Endothelial cell of umbilical vein (primary cell): ENCODE measurements around the gene BCAP31. TPM values are rescaled to one million over a fixed set of nuclear protein-coding genes. Genes with fewer than 3 reads are reported as not detected.

ENCODE experiments used
- BruUV-seq: library from RNA; stranded (reverse); fragments of 400-500 nt; replicated peaks from 2 replicates; lab custom pipeline; 2021; lab: Mats Ljungman, UMichigan
- CTCF ChIA-PET: fragments of 300-600, 350-600 bp; sonication (Branson Sonifier 250); formaldehyde crosslinking; loops from one replicate; lab custom pipeline; 2021; ENCODE audit warnings: antibody characterized with exemption, inconsistent platforms; lab: Charles Lee
- POLR2A ChIA-PET: fragments of 300-600, 350-600 bp; sonication (Branson Sonifier 250); formaldehyde crosslinking; loops from one replicate; lab custom pipeline; 2021; ENCODE audit warnings: antibody characterized with exemption, inconsistent platforms; lab: Charles Lee
- DNase-seq: peaks from one replicate; pipeline ENCODE4 v3.0.0-alpha.2; 2011; ENCODE audit warnings: low read depth, low spot score
- FAIRE-seq: peaks from 2 replicates; lab custom pipeline; 2011; peaks lifted over from hg19 to GRCh38; lab: Jason Lieb, UNC
- H2AFZ ChIP-seq: 2 replicates; pipeline ENCODE4 v1.6.0; 2012; ENCODE audit warnings: low read depth, low read length, control low read depth, inconsistent platforms
- H3K27ac ChIP-seq: 2 replicates; pipeline ENCODE4 v1.5.1; 2011; ENCODE audit warnings: low read depth, mild to moderate bottlenecking, control low read depth, low read length, moderate library complexity; ENCODE audit not compliant: insufficient read depth
- H3K27me3 ChIP-seq, 2 experiments: 2 replicates each; pipeline versions ENCODE4 v1.6.0 to v1.6.1; 2011; ENCODE audit warnings: low read length in 2 of 2, mixed read lengths in 1 of 2; ENCODE audit not compliant: control insufficient read depth in 2 of 2, insufficient read depth in 2 of 2
- H3K36me3 ChIP-seq, 2 experiments: 2 replicates in 1 of 2; 3 replicates in 1 of 2; pipeline ENCODE4 v1.5.1; 2011; ENCODE audit warnings: low read length in 2 of 2, mild to moderate bottlenecking in 1 of 2, moderate library complexity in 1 of 2; ENCODE audit not compliant: control insufficient read depth in 2 of 2, insufficient read depth in 2 of 2; ENCODE audit errors: extremely low read depth in 1 of 2
- H3K4me1 ChIP-seq: 3 replicates; pipeline ENCODE4 v1.5.1; 2011; ENCODE audit warnings: mild to moderate bottlenecking, low read length; ENCODE audit not compliant: control insufficient read depth, insufficient read depth; ENCODE audit errors: extremely low read depth
- H3K4me2 ChIP-seq: 2 replicates; pipeline ENCODE4 v1.6.1; 2011; ENCODE audit warnings: low read length, control low read depth, mixed read lengths; ENCODE audit not compliant: insufficient read depth
- H3K4me3 ChIP-seq, 3 experiments: fragments of 200-600 bp in 1 of 3; sonication (generic), shearing (Covaris generic) in 1 of 3; replicated peaks in 1 of 3; 2 replicates each; pipeline ENCODE4 v1.5.1; 2011 to 2016; ENCODE audit warnings: control low read depth in 3 of 3, low read length in 3 of 3, mild to moderate bottlenecking in 2 of 3, inconsistent platforms in 1 of 3, low read depth in 1 of 3, moderate library complexity in 1 of 3; ENCODE audit not compliant: insufficient read depth in 1 of 3
- H3K79me2 ChIP-seq: 2 replicates; pipeline ENCODE4 v1.6.0; 2012; ENCODE audit warnings: low read length, inconsistent platforms; ENCODE audit not compliant: control insufficient read depth, insufficient read depth
- H3K9ac ChIP-seq: replicated peaks from 2 replicates; pipeline ENCODE3; 2011; ENCODE audit warnings: low read length, control low read depth; ENCODE audit not compliant: insufficient read depth; ENCODE audit errors: extremely low read depth
- H3K9me1 ChIP-seq: replicated peaks from 3 replicates; pipeline ENCODE4 v1.6.0; 2011; ENCODE audit warnings: mild to moderate bottlenecking, low read length; ENCODE audit not compliant: control insufficient read depth, insufficient read depth; ENCODE audit errors: extremely low read depth
- H3K9me3 ChIP-seq: replicated peaks from 2 replicates; pipeline ENCODE4 v1.5.1; 2012; ENCODE audit warnings: low read length, inconsistent platforms; ENCODE audit not compliant: control insufficient read depth, insufficient read depth
- H4K20me1 ChIP-seq: replicated peaks from 2 replicates; pipeline ENCODE3; 2011; ENCODE audit warnings: mild to moderate bottlenecking, low read length; ENCODE audit not compliant: control insufficient read depth, insufficient read depth; ENCODE audit errors: extremely low read depth
- CTCF ChIP-seq, 2 donors: IDR thresholded peaks; 1 replicate in 1 of 2; 2 replicates in 1 of 2; pipeline ENCODE4 v1.5.1; 2011; ENCODE audit warnings: low read length in 2 of 2, mild to moderate bottlenecking in 2 of 2, moderate library complexity in 2 of 2, control low read depth in 1 of 2, inconsistent platforms in 1 of 2, low read depth in 1 of 2; ENCODE audit not compliant: insufficient read depth in 1 of 2; ENCODE audit errors: extremely low read depth in 1 of 2
- EZH2 ChIP-seq: IDR thresholded peaks from 2 replicates; pipeline ENCODE4 v1.6.1; 2012; ENCODE audit warnings: borderline replicate concordance, low read depth, mild to moderate bottlenecking, moderate library complexity, low read length, inconsistent platforms; ENCODE audit not compliant: severe bottlenecking
- FOS ChIP-seq: IDR thresholded peaks from 2 replicates; pipeline ENCODE4 v1.6.1; 2011; ENCODE audit warnings: mild to moderate bottlenecking, low read length, moderate library complexity, borderline replicate concordance; ENCODE audit not compliant: insufficient read depth
- GATA2 ChIP-seq: IDR thresholded peaks from 2 replicates; pipeline ENCODE4 v1.7.0; 2011; ENCODE audit warnings: low read depth, mild to moderate bottlenecking, moderate library complexity, mixed read lengths, low read length; ENCODE audit not compliant: insufficient read length, insufficient read depth
- JUN ChIP-seq: IDR thresholded peaks from 2 replicates; pipeline ENCODE4 v1.6.1; 2011; ENCODE audit warnings: borderline replicate concordance, low read depth; ENCODE audit not compliant: insufficient read length, insufficient read depth
- MAX ChIP-seq: IDR thresholded peaks from 2 replicates; pipeline ENCODE4 v1.6.1; 2011; ENCODE audit not compliant: insufficient read depth, insufficient read length
- MYC ChIP-seq: IDR thresholded peaks from one replicate; pipeline ENCODE4 v1.6.1; 2011; ENCODE audit warnings: mild to moderate bottlenecking, low read depth, low read length
- POLR2A ChIP-seq: IDR thresholded peaks from 2 replicates; pipeline ENCODE4 v1.6.1; 2012; ENCODE audit warnings: low read depth, mild to moderate bottlenecking, control low read depth, low read length
- POLR2AphosphoS5 ChIP-seq: IDR thresholded peaks from 2 replicates; pipeline ENCODE4 v1.6.1; 2012; ENCODE audit warnings: low read depth, mild to moderate bottlenecking, control low read depth, low read length, moderate library complexity; ENCODE audit not compliant: insufficient read depth
- dilution Hi-C: fragments of 300-500 bp; cut with MboI; formaldehyde crosslinking; loops from one replicate; pipeline ENCODE4 v1.15.0; 2019; ENCODE audit warnings: low sequenced_read_pairs; ENCODE audit not compliant: extremely low pct_ligation_motif_present
- intact Hi-C: fragments of 100-400 bp; cut with micrococcal nuclease; formaldehyde crosslinking; loops from one replicate; pipeline ENCODE4 v1.10.0; 2022
- polyA plus RNA-seq, 4 experiments: library from polyadenylated mRNA; depleted of rRNA in 3 of 4; stranded (reverse) in 3 of 4; unstranded in 1 of 4; fragments of >200 nt; gene quantifications; 2 replicates each; pipeline versions ENCODE4 v1.2.1 to v1.2.3, GENCODE V29; 2011 to 2012; ENCODE audit warnings: missing spikeins in 1 of 4
- total RNA-seq: library from RNA; stranded (reverse); gene quantifications from 2 replicates; pipeline ENCODE4 v1.2.3, GENCODE V29; 2021

BCAP31 gene
- total and polyA plus RNA-seq, 2 donors (not counting 3 experiments of a cell fraction or from before 2014, with no cell fraction given) = 169 to 203 TPM

- Histone ChIP-seq H3K79me2 (no peaks in the 10 kb centered on the region), H3K27me3 (peaks cover 1 to 11% of the 10 kb centered on the region in 2 experiments), H3K9ac (no peak overlapping the region), H3K9me3 (no peaks in the 10 kb centered on the region), H2AFZ (no peak overlapping the region), H3K4me3 (no peak overlapping the region), H3K4me2 (no peak overlapping the region), H3K9me1 (no peaks in the 10 kb centered on the region), H4K20me1 (no peaks in the 10 kb centered on the region), H3K36me3 (no peaks in the 10 kb centered on the region), H3K27ac (no peak overlapping the region), H3K4me1 (no peaks in the 10 kb centered on the region)
- dilution Hi-C loops = no loop called here
- POLR2A ChIA-PET = no interaction called here
- TF ChIP-seq EZH2 (no peak), CTCF (IDR thresholded peaks at IDR 0.05; ENCODE audit: extremely low read depth in 1 of 2, insufficient read depth in 1 of 2, low read depth in 1 of 2, low read length in 2 of 2) (no peak), JUN (no peak), GATA2 (no peak), MYC (no peak), POLR2A (no peak), POLR2AphosphoS5 (no peak), MAX (no peak), FOS (no peak)
- BruUV-seq = no TSS peak
- DNase-seq (no peak), FAIRE-seq (no peak)
- CTCF ChIA-PET = interaction anchor here (1.0 to 6.8 kb wide), 6 partner anchors 10 to 127 kb away, joined by 4 to 89 read pairs (median 10); no protein-coding TSS in a partner anchor
- intact Hi-C loops = no loop called here
Observed at GRCh38 chrX:153665726-153666306, 58.4 kb downstream of the BCAP31 start.
